Smooth muscle cell (in vitro differentiated cells): ENCODE results near the gene PRR29. TPM values are rescaled to one million over a fixed set of nuclear protein-coding genes. Genes with fewer than 3 reads are reported as not detected.

Experiments
- DNase-seq: peaks from one replicate; lab custom pipeline; 2025; ENCODE audit not compliant: unreplicated experiment; lab: John Stamatoyannopoulos, UW
- H2AFZ ChIP-seq: fragments of 200-600 bp; sonication (generic); 2 replicates; pipeline ENCODE4 v1.6.0; 2016; ENCODE audit warnings: antibody characterized with exemption, low read depth, mild to moderate bottlenecking
- H3F3A ChIP-seq: fragments of 200-600 bp; sonication (generic); 2 replicates; pipeline ENCODE4 v1.6.0; 2017; ENCODE audit warnings: antibody characterized with exemption, low read depth
- H3K27ac ChIP-seq: fragments of 200-600 bp; sonication (generic); 2 replicates; pipeline ENCODE4 v1.5.1; 2016; ENCODE audit warnings: low read depth, mild to moderate bottlenecking
- H3K27me3 ChIP-seq: fragments of 200-600 bp; sonication (generic); 2 replicates; pipeline ENCODE4 v1.6.1; 2016; ENCODE audit warnings: low read depth, mild to moderate bottlenecking
- H3K36me3 ChIP-seq: fragments of 200-600 bp; sonication (generic); 2 replicates; pipeline ENCODE4 v1.5.1; 2016; ENCODE audit warnings: low read depth
- H3K4me1 ChIP-seq: fragments of 200-600 bp; sonication (generic); 2 replicates; pipeline ENCODE4 v1.5.1; 2016; ENCODE audit warnings: low read depth
- H3K4me2 ChIP-seq: fragments of 200-600 bp; sonication (generic); 2 replicates; pipeline ENCODE4 v1.6.0; 2016; ENCODE audit warnings: mild to moderate bottlenecking
- H3K4me3 ChIP-seq: fragments of 200-600 bp; sonication (generic); 2 replicates; pipeline ENCODE4 v1.5.1; 2016; ENCODE audit warnings: mild to moderate bottlenecking
- H3K79me2 ChIP-seq: fragments of 200-600 bp; sonication (generic); 2 replicates; pipeline ENCODE4 v1.6.0; 2016; ENCODE audit warnings: low read depth, mild to moderate bottlenecking
- H3K9ac ChIP-seq: fragments of 200-600 bp; sonication (generic); 2 replicates; pipeline ENCODE4 v1.6.0; 2016; ENCODE audit warnings: low read depth
- H3K9me3 ChIP-seq: fragments of 200-600 bp; sonication (generic); replicated peaks from 2 replicates; pipeline ENCODE4 v1.5.1; 2016; ENCODE audit warnings: low read depth
- H4K20me1 ChIP-seq: fragments of 200-600 bp; sonication (generic); 2 replicates; pipeline ENCODE4 v1.6.0; 2016; ENCODE audit warnings: low read depth
- WGBS: methylation state at CpG from one replicate; pipeline ENCODE4 v1.1.7; 2016; ENCODE audit warnings: low lambda C conversion rate; 5-methylcytosine and 5-hydroxymethylcytosine counted together
- polyA plus RNA-seq: library from polyadenylated mRNA; unstranded; fragments of >200 nt; fragmentation: Nextera tagmentation; extraction: Ambion mirVana; gene quantifications from 2 replicates; pipeline ENCODE4 v1.2.1, GENCODE V29; 2016
- total RNA-seq: library from RNA; depleted of rRNA; stranded (reverse); fragments of >200 nt; gene quantifications from 2 replicates; pipeline ENCODE4 v1.2.3, GENCODE V29; 2014
- TF ChIP-seq, protein P1 (sequence below): fragments of 200-600 bp; sonication (generic); IDR thresholded peaks from 2 replicates; pipeline ENCODE4 v1.5.1; 2017; ENCODE audit warnings: borderline replicate concordance, mild to moderate bottlenecking, antibody characterized with exemption; ENCODE audit not compliant: insufficient read depth, poor library complexity, severe bottlenecking

The PRR29 gene
- total and polyA plus RNA-seq, 2 experiments from 2014 or later, result 0.58 TPM; not detected in 1

DNA sequence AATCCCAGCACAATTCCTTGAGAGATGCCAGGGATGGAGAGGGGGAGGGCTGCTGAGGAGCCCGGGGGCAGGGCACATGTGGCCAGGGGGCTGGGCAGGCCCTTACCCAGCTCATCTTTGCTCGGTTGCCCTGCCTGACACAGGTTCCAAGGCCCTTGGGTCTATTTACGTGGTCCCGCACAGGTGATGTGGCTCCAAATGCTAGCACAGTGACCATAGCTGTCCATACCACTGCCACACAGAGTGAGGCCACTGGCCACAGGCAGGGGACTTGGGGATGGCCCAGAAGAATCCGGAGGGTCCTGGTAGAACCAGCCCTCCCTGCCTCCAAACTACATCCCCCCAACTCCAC lies 10.0 kb upstream of the PRR29 start:
- peaks cover 13% of the 10 kb centered on the region for H3K27me3 ChIP-seq
- DNase-seq, result no peak
- no peak overlapping the region for H3K4me2 ChIP-seq
- no peaks in the 10 kb centered on the region for H3F3A ChIP-seq
- no peaks in the 10 kb centered on the region for H3K79me2 ChIP-seq
- H3K9ac ChIP-seq, result no peak overlapping the region
- TF ChIP-seq, protein P1, sequence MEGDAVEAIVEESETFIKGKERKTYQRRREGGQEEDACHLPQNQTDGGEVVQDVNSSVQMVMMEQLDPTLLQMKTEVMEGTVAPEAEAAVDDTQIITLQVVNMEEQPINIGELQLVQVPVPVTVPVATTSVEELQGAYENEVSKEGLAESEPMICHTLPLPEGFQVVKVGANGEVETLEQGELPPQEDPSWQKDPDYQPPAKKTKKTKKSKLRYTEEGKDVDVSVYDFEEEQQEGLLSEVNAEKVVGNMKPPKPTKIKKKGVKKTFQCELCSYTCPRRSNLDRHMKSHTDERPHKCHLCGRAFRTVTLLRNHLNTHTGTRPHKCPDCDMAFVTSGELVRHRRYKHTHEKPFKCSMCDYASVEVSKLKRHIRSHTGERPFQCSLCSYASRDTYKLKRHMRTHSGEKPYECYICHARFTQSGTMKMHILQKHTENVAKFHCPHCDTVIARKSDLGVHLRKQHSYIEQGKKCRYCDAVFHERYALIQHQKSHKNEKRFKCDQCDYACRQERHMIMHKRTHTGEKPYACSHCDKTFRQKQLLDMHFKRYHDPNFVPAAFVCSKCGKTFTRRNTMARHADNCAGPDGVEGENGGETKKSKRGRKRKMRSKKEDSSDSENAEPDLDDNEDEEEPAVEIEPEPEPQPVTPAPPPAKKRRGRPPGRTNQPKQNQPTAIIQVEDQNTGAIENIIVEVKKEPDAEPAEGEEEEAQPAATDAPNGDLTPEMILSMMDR, result no peak
- no peaks in the 10 kb centered on the region for H4K20me1 ChIP-seq
- H3K27ac ChIP-seq, result no peak overlapping the region
- H3K36me3 ChIP-seq, result no peaks in the 10 kb centered on the region
- 98% methylated on average over 5 of the region's 5 CpGs for WGBS
- no peaks in the 10 kb centered on the region for H3K9me3 ChIP-seq
- no peaks in the 10 kb centered on the region for H3K4me1 ChIP-seq
- H3K4me3 ChIP-seq, result no peak overlapping the region
- H2AFZ ChIP-seq, result no peak overlapping the region

DNA sequence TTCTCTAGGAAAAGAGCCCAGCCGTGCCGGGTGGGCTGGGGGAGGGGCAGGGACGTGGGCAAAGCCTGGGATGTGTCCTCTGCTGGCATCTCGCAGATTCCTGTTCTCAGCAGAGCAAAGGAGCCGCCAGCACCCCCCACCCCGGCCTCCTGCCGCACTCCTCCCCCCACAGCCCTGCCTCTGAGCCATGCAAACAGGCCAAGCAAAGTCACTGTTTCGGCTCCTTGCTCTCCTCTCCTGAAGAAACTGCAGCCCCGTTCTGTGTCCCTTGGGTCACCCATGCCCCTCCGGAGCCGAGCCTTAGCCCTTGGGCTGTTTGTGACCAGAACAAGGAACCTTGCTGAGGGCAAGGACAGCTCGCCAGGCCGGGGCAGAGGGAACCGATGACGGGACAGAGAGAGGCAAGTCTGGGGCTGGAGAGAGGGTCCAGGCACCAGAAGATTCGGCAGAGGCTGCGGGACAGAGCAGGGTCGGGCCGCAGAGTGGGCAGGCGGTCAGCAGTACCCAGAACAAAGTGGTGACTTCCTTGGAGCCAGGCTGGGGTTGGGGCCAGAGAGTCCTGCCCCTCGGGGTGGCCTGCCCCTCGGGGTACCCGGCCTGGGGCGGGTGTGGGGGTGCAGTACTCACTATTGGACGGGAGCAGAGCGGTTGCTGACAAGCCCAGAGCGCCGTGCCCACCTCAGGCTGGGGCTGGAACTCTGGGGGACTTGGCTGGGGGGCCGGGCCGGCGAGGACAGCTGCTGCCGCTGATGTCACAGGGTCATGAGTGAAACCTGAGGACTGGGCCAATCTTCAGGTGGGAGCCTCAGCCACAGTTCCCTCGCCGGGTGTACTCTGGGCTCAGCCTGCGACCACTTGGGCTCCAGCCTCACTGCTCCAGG lies 9.2 kb upstream of the PRR29 start:
- TF ChIP-seq, protein P1, result no peak
- DNase-seq, result peak; percentile 16
- no peaks in the 10 kb centered on the region for H4K20me1 ChIP-seq
- H3K27me3 ChIP-seq, result peaks cover 18% of the 10 kb centered on the region
- WGBS, result 61% methylated on average over 29 of the region's 35 CpGs
- H3K79me2 ChIP-seq, result no peaks in the 10 kb centered on the region
- H3K9me3 ChIP-seq, result no peaks in the 10 kb centered on the region
- H3K4me2 ChIP-seq, result peak overlapping the region; percentile 66
- no peak overlapping the region for H3K9ac ChIP-seq
- no peaks in the 10 kb centered on the region for H3F3A ChIP-seq
- H3K27ac ChIP-seq, result no peak overlapping the region
- H3K36me3 ChIP-seq, result no peaks in the 10 kb centered on the region
- no peak overlapping the region for H3K4me3 ChIP-seq
- no peaks in the 10 kb centered on the region for H3K4me1 ChIP-seq
- H2AFZ ChIP-seq, result peak overlapping the region; percentile 91

DNA sequence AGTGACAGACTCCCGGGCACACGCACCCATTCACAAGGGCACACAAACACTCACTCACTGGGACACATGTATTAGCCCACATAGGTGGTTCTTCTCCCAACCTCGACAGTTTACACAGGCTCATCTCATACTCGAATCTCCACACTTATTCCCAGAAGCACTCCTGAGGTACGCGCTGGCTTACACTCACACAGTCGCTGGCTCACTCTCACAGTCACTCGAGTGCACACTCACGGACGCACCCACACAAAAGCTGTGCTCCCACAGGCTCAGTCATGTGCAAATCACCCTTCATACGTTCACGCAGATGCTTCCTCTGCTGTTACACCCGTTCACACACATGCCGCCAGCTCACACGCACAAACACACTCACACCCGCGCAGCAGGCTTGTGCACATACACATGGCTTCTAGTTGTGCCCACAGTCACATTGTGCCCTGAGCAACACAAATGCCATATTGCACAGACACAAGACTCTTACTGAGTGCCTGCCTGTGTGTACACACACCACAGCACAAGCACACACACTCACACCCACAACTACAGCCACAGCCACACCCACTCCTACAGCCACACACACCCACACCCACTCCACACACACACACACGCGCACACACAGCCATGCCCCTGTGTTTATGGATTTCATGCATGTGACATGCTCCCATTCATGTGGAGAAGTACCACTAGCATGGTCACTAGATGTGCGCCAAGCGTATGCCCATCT lies 8.4 kb upstream of the PRR29 start:
- no peaks in the 10 kb centered on the region for H3K36me3 ChIP-seq
- H4K20me1 ChIP-seq, result no peaks in the 10 kb centered on the region
- no peaks in the 10 kb centered on the region for H3F3A ChIP-seq
- no peak overlapping the region for H2AFZ ChIP-seq
- H3K4me1 ChIP-seq, result no peaks in the 10 kb centered on the region
- H3K9ac ChIP-seq, result no peak overlapping the region
- DNase-seq, result no peak
- TF ChIP-seq, protein P1, result no peak
- no peak overlapping the region for H3K27ac ChIP-seq
- H3K27me3 ChIP-seq, result peaks cover 26% of the 10 kb centered on the region
- no peaks in the 10 kb centered on the region for H3K79me2 ChIP-seq
- no peaks in the 10 kb centered on the region for H3K9me3 ChIP-seq
- H3K4me3 ChIP-seq, result no peak overlapping the region
- 91% methylated on average over 19 of the region's 21 CpGs for WGBS
- H3K4me2 ChIP-seq, result no peak overlapping the region
